GM18907 (cell line): ENCODE data around the gene MMEL1.
"Not testable (repeated sequence)": the region's sequence is repeated elsewhere in the genome, so short reads cannot be mapped to it uniquely, and the experiment has no call there.

Experiments
- ATAC-seq: cut with Tn5 transposase; IDR thresholded peaks from one replicate; pipeline ENCODE4 v1.9.1; 2021; ENCODE audit warnings: mild to moderate bottlenecking, moderate library complexity; ENCODE audit not compliant: unreplicated experiment

Gene MMEL1

GRCh38 chr1:2575801-2576663, 56.8 kb downstream of the MMEL1 start:
- peak; percentile 4 for ATAC-seq

- no peak for ATAC-seq
Measured at GRCh38 chr1:2574350-2574749, 58.5 kb downstream of the MMEL1 start.

DNA sequence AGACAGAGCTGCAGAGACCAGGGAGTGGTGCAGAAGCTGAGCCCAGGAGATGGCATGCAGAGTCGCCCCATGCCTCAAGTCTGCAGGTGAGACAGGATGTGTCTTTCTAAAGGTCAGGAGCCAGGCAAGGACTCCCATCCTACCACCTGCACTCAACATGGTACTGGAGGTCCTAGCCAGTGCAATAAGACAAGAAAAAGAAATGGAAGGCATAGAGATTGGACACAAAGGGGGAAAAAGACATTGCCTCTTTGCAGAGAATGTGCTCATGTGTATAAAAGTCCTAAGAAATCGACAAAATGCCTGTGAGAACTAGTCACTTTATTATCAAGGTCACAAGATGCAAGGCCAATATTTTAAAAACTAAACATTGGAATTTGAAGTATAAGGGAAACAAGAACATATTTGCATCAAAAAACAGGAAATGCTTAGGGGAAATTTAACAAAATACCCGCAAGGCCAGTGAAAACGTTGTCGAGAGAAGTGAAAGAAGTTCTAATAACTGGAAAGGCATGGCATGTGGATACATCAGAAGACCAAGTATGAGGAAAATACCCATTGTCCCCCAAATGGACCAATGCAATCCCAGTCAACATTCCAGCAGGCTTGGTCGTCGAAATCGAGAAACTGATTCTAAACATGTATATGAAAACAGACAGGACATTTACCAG, 59.4 kb downstream of the MMEL1 start:
- no peak for ATAC-seq

GRCh38 chr1:2571348-2571747, 61.5 kb downstream of the MMEL1 start:
- ATAC-seq: no peak

DNA sequence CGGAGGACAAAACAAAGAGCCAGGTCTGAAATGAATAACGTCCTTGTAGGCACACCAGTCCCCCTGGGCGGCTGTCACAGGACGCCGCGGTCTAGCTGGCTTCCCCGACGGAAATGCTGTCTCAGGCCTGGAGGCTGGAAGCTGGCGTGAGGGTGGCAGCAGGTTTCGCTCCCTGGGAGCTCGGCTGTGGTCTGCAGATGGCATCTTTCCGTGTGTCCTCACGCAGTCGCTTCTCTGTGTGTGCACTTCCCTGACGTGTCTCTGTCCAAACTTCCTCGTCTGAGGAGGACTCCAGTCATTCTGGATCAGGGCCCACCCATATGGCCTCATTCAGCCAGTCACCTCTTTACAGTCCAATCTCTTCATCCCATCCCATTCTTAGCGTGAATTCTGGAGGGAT, 62.5 kb downstream of the MMEL1 start:
- ATAC-seq: no peak

DNA sequence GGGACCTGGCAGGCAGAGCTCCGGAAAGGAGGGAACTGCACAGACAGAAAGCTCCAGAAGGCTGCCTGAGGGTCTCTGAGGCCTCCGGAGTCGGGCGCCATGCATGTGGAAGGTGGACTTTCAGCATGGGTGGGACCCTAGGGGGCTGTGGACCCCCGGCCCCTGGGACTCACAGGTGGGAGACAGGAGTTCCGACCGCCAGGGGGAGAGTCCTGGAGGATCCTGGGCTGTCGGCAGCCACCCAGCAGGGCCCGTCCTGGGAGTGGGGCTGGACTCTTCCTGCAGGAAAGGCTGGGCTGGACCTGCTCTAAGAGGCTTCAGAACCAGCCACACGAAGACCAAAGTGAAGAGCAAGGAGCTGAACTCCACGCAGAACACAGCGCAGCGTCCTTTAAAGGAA, 63.1 kb downstream of the MMEL1 start:
- ATAC-seq: not testable (repeated sequence)

DNA sequence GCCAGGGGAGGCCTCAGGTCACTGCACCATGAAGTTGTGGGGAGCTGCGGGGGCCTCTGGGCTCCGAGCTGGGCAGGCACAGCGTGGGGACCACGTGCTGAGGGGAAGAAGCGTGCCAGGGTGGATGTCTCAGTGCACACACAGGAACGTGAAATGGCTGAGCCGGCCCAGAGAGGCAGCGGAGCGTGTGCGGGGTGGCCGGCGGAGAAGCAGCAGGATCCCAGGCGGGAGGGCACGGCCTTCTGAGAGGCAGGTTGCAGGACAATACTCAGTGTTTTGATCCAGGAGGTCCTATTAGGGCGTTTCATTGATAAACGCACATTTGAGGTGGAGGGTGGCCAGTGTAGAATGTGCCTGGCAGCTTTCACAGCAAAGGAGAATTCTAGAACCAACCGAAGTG, 63.8 kb downstream of the MMEL1 start:
- ATAC-seq: no peak

DNA sequence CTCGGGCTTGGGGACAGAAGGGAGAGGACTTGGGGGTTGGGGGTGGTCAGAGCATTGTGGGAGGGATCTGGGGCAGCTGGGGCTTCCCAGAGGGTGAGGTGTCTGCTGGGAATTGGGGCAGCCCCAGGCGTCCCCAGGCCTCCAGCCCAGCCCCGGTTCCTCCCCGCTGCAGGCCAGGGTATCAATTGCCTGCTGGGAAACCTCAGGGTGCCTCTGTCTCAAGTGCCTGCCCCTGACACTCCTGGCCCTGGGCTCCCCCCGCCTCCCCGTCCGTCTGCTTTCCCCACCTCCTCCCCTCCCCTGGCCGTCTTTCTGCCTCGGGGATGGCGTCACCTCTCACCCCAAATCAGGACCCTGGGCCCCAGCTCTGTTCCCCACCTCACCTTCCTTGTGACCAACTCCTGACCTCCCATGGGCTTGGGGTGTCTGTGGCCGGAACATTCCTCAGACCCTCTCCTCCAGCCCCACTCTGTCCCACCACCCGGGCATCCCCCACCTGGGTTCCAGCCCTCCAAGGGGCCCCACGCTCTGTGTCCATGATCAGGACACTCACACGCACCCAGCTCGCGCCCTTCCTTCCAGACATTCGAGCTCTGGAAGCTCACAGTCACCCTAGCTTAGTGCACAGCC, 64.5 kb downstream of the MMEL1 start:
- not testable (repeated sequence) for ATAC-seq

GRCh38 chr1:2567083-2567679, 65.6 kb downstream of the MMEL1 start:
- ATAC-seq: no peak

GRCh38 chr1:2566101-2567045, 66.4 kb downstream of the MMEL1 start:
- ATAC-seq: no peak

DNA sequence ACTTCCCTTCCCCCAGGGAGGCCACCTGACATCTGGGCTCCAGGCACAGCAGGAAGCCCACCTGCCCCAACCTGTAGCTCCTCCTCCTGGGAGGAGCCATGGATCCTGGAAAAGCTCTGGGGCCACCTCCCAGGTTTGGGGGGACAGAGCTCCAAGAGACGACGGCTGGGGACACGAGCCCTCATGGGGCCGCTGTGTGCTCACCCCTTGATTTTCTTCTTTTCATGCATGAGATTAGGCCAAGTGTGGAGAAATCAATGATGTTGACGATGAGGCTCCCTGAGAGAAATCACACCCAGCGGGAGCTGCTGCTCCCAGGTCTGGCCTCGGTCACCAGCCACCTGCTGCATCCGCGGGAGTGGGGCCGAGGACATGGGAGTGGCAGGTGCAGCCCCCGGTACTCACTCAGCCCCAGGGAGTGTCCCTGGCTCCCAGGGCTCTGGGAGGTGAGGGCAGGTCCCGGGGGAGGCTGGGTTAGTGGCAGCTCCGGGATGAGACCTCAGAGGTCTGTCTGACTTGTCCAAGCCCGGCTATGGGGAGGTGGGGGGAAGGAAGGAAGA, 67.9 kb downstream of the MMEL1 start:
- ATAC-seq: no peak

DNA sequence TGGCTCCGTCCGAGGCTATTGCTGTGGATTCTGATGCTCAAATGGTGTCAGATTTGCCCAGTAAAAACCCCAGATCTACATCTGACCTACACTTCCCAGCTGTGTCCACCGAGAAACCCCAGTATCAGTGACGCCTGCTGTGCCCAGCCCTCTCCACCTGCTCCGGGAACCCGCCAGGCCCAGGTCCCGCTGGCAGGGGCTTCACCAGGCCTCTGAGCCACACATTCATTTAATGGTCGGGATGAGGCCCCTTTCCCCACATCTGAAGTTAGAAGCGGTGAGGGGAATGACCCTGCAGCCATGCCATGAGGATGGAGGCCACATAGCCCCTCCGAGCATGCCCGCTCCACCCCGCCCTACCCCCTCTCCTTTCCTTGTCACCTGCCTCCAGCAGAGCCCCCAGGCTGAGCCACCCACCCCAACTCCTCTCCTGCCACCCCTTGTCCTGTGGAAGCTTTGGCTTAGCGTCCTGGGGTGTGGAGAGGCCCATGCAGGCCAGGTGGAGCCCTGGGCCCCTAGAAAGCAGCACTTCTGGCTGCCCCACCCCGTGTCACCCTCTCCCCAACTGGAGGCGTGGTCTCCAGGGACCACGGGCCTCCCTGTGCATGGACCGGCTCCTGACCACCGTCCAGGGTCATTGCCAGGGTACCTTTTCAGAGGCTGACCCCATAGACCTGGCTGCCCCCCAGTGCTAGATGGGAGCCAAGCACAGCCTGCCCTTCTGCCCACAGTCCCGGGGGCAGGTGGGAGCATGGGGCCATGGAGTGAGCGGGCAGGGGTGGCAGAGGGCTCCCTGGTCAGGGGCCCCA, 68.6 kb downstream of the MMEL1 start:
- ATAC-seq: no peak

DNA sequence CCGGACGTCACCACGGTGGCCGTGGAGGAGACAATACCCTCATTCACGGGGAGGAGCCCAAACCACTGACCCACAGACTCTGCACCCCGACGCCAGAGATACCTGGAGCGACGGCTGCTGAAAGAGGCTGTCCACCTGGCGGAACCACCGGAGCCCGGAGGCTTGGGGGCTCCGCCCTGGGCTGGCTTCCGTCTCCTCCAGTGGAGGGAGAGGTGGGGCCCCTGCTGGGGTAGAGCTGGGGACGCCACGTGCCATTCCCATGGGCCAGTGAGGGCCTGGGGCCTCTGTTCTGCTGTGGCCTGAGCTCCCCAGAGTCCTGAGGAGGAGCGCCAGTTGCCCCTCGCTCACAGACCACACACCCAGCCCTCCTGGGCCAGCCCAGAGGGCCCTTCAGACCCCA, 69.6 kb downstream of the MMEL1 start:
- no peak for ATAC-seq

DNA sequence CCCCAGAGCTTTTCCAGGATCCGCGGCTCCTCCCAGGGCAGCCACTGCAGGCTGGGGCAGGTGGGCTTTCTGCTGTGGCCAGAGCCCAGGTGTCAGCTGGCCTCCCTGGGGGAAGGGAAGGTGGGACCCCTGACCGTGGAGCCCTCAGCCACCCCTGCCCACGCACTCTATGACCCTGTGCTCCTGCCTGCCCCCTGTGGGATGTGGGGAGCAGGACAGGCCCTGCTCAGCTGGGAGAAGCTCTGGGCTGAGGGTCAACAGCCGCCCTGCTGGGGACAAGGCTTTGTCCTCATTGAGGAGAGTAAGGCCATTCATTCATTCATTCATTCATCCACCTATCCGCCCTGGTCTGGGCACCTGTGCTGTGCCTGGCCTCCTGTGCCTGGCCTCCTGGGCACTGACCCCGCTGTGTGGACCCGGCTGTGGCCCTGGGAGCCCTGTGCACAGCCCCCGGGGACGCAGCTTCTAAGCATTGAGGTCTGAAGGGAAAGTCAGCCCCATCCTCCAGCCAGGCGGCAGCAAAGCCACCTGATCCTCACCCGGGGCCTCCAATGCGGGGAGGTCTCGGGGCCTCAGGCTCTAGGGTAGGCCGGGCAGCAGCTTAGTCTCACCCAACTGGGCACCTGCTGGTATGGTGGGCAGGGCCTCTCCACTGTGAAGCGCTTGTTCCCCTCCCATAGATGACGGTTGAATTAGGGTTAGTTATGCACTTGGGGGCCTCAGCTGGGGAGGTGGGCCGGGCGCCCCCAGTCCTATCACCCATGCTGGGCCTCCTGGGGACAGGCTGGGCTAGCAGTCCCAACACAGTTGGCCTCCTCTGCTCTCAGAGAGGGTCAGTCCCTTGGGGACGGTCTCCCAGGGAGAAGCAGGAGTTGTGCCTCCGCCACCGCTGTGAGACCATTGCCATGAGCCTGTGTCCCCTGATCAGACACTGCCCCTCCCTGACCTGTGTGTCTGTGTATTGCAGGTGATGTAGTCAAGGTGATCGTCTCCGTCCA, 70.6 kb downstream of the MMEL1 start:
- no peak for ATAC-seq

DNA sequence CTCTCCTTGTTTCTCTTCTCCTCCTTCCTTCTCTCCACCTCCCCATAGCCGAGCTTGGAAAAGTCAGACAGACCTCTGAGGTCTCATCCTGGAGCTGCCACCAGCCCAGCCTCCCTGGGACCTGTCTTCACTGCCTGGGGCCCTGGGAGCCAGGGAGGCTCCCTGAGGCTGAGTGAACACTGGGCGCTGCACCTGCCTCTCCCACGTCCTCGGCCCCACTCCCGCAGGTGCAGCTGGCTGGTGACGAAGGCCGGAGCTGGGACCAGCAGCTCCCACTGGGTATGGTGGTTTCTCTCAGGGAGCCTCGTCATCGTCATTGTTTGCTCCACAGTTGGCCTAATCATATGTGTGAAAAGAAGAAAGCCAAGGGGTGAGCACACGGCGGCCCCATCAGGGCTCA, 71.4 kb downstream of the MMEL1 start:
- ATAC-seq: no peak

- no peak for ATAC-seq
Measured at GRCh38 chr1:2560299-2561073, 72.3 kb downstream of the MMEL1 start.
